GM21515 (cell line): Measurements from ENCODE around the gene FHIT.
"Not testable (repeated sequence)": the region's sequence is repeated elsewhere in the genome, so short reads cannot be mapped to it uniquely, and the experiment has no call there.

Source experiments
- ATAC-seq: cut with Tn5 transposase; IDR thresholded peaks from one replicate; pipeline ENCODE4 v1.9.1; 2021; ENCODE audit not compliant: unreplicated experiment

Gene FHIT

GRCh38 chr3:61008153-61008997 is 242.9 kb downstream of the FHIT start:
- ATAC-seq, result no peak

GRCh38 chr3:61005591-61005990 is 245.7 kb downstream of the FHIT start:
- no peak for ATAC-seq

DNA sequence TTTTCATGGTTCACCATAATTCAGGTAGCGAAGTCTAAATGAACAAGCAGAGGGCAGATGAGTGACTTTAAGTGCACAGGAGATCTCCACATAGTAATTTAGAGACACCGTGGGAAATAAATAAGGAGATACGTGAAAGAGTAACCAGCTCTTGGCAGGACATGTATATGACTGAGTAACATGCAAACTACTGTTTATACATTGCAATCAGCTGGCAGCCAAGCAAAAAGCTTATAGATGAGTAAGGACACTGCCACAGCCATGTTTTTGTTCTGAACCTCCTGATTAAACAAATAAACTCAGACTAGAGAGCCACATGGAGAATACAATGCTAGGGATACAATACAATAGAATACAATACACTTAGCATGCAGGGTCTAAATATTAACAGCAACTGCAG is 252.4 kb downstream of the FHIT start:
- ATAC-seq, result no peak

GRCh38 chr3:60992395-60992794 is 258.9 kb downstream of the FHIT start:
- no peak for ATAC-seq

GRCh38 chr3:60990442-60990730 is 260.9 kb downstream of the FHIT start:
- ATAC-seq, result no peak

GRCh38 chr3:60989626-60990441 is 261.4 kb downstream of the FHIT start:
- no peak for ATAC-seq

DNA sequence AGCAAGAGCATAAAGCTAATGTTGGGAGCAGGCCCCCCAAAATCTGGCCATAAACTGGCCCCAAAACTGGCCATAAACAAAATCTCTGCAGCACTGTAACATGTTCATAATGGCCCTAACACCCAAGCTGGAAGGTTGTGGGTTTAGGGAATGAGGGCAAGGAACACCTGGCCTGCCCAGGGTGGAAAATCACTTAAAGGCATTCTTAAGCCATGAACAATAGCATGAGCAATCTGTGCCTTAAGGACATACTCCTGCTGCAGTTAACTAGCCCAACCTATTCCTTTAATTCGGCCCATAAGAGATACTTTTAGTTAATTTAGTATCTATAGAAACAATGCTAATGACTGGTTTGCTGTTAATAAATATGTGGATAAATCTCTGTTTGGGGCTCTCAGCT is 264.1 kb downstream of the FHIT start:
- ATAC-seq, result not testable (repeated sequence)

DNA sequence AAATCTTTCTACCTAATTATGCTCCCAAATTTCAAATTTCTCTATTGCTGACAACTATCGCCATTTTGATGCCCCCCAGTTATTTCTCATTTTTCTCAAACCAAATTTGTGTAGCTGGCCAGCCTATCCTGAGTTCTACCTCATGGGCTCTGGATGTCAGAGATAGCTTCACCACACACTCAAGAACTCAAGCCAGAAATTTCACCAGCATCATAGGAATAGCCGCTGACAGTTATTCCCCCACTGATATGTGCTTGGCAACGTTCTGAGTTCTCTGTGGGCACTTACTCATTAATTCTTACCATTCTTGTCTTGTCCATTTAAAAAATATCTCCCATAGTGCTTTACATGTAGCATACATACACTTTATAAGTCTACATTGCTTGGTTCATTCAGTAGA is 264.7 kb downstream of the FHIT start:
- no peak for ATAC-seq

GRCh38 chr3:60983906-60984305 is 267.3 kb downstream of the FHIT start:
- no peak for ATAC-seq

- no peak for ATAC-seq
These were observed 270.9 kb downstream of the FHIT start for GRCh38 chr3:60980342-60980692.

- no peak for ATAC-seq
These were observed 271.6 kb downstream of the FHIT start for GRCh38 chr3:60979461-60980341.

DNA sequence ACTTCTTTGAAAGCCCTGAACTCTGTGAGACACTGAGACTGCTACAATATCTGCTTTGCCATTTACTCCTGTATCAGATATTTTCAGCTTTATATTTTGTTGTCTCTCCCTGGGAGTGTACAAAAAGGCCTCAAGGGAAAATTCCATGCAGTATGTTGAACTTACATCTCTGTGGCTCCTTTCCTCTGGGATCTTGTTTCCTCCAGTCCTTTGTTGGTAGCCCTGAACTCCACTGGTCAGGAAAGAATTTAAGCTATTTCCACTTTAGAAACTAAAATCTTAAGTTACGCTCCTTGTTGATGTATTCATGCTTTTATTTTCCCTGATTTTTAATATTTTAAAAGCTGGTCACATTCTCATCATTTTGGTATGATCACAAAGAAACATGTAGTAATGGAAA is 277.9 kb downstream of the FHIT start:
- ATAC-seq, result no peak

- no peak for ATAC-seq
These were observed 278.7 kb downstream of the FHIT start for GRCh38 chr3:60972599-60972998.

DNA sequence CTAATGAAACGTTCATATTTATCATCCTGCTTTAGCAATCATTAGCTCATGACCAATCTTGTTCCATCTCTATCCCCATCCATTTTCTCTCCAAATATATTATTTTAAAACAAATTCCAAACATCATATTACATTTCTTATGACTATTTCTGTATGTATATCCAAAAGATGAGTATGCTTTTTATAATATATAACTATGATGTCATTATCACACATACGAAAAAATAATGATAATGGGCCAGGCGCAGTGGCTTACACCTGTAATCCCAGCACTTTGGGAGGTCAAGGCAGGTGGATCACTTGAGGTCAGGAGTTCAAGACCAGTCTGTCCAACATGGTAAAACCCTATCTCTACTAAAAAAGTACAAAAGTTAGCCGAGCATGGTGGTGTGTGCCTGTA is 280.4 kb downstream of the FHIT start:
- no peak for ATAC-seq

GRCh38 chr3:60967141-60967540 is 284.1 kb downstream of the FHIT start:
- no peak for ATAC-seq

- ATAC-seq, result no peak
These were observed 293.7 kb downstream of the FHIT start for GRCh38 chr3:60957541-60957940.

GRCh38 chr3:60956729-60957128 is 294.5 kb downstream of the FHIT start:
- ATAC-seq, result no peak

DNA sequence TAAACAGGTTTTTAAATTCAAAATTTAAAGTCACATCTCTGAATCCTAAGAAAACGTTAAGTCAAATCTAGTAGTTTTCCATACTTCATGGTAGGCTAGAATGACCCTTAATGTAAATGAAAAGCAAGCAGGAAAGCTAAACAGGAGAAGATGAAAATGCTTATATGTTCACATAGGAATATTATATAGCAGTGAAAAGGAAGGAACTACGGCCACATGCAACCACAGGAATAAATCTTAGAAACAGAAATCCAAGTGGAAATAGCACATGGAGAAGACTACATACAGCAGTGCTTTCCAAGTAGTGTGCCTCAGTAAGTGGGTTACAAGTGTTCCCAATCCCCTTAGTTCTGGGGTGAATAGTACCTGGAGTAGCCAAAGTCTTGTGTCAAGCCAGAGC is 296.2 kb downstream of the FHIT start:
- no peak for ATAC-seq

DNA sequence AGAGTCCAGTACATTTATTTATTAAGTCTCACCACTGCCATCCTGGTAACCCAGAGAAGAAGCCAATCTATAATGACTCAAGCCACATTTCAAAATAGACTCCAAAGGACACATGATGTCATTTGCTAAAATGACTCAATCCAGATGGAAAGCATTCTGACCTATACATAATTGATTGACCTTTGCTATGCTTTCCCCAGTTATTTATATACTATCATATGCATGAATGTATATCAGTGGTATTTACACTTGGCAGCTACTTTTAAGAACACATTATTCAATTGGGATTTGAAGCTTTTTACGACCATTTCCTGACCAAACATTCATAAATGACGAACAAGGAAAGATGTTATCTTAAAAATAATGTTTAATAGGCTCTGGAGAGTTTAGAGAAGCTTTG is 297.2 kb downstream of the FHIT start:
- no peak for ATAC-seq

- no peak for ATAC-seq
These were observed 297.9 kb downstream of the FHIT start for GRCh38 chr3:60953351-60953750.

GRCh38 chr3:60952055-60952454 is 299.2 kb downstream of the FHIT start:
- ATAC-seq, result no peak

DNA sequence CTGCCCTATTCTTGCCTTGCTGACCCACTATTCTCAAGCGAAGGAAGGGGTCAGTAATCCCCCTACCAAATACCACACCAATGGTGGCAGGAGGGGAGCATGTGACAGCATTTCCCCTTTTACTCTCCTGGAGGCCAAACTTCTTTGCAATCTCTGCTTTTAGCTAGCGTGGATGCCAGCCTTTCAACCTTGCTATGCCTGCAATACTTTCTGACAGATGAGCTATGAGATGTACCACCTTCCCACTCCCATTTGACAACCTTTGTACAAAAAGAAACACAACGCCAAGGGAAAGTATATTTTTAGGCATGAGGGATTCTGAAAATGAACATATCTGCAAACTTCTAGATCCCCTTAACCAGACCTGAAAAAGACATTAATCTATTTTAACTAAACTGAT is 302.1 kb downstream of the FHIT start:
- ATAC-seq, result no peak
